HepG2 (cell line): ENCODE measurements around the gene HTR7. TPM values are rescaled to one million over a fixed set of nuclear protein-coding genes. Genes with fewer than 3 reads are reported as not detected.

ENCODE experiments used
- ATAC-seq: fragments of 200-7000 bp; cut with Tn5 transposase; 3 replicates; pipeline ENCODE4 v1.9.1; 2020; ENCODE audit warnings: mild to moderate bottlenecking, moderate library complexity
- BruUV-seq: library from RNA; stranded (reverse); fragments of 400-500 nt; replicated peaks from 2 replicates; lab custom pipeline; 2021; lab: Mats Ljungman, UMichigan
- CTCF ChIA-PET: fragments of 300-600 bp; formaldehyde crosslinking; extraction: SDS; loops from one replicate; lab custom pipeline; 2021; ENCODE audit warnings: low total read pairs, inconsistent platforms, low intra/inter-chr PET ratio; lab: Yijun Ruan, JAX
- POLR2A ChIA-PET: fragments of 350-600 bp; sonication (Branson Sonifier 250); formaldehyde crosslinking; loops from one replicate; lab custom pipeline; 2020; ENCODE audit warnings: antibody characterized with exemption, inconsistent platforms; lab: Yijun Ruan, JAX
- DNase-seq: peaks from one replicate; pipeline ENCODE4 v3.0.0-alpha.2; 2015; ENCODE audit warnings: low spot score
- FAIRE-seq: peaks from 3 replicates; lab custom pipeline; 2011; peaks lifted over from hg19 to GRCh38; lab: Jason Lieb, UNC
- H2AFZ ChIP-seq: one replicate; pipeline ENCODE4 v1.6.1; 2011; ENCODE audit warnings: low read length, inconsistent platforms
- H3K27ac ChIP-seq: fragments of 300-600 bp; 3 replicates; pipeline ENCODE4 v1.8.0; 2011; ENCODE audit warnings: mixed run types, mild to moderate bottlenecking, mixed read lengths, low read length, inconsistent platforms; ENCODE audit not compliant: insufficient read depth; ENCODE audit errors: extremely low read length
- H3K27me3 ChIP-seq, 2 experiments: fragments of 200-600 bp in 1 of 2; 2 replicates in 1 of 2; 3 replicates in 1 of 2; pipeline versions ENCODE4 v1.6.0 to v1.8.0; 2011; ENCODE audit warnings: low read length in 2 of 2, mild to moderate bottlenecking in 2 of 2, moderate library complexity in 2 of 2, inconsistent platforms in 1 of 2; ENCODE audit not compliant: insufficient read depth in 2 of 2, control insufficient read depth in 1 of 2
- H3K36me3 ChIP-seq, 2 experiments: fragments of 200-600 bp in 1 of 2; replicated peaks in 1 of 2; 2 replicates in 1 of 2; 3 replicates in 1 of 2; pipeline versions ENCODE4 v1.5.1 to v1.8.0; 2011; ENCODE audit warnings: low read length in 2 of 2, inconsistent platforms in 1 of 2; ENCODE audit not compliant: insufficient read depth in 2 of 2, control insufficient read depth in 1 of 2
- H3K4me1 ChIP-seq: 2 replicates; pipeline ENCODE4 v1.5.1; 2012; ENCODE audit warnings: low read length, inconsistent platforms; ENCODE audit not compliant: insufficient read depth
- H3K4me2 ChIP-seq: 2 replicates; pipeline ENCODE4 v1.6.0; 2011; ENCODE audit warnings: low read depth, low read length, inconsistent platforms
- H3K4me3 ChIP-seq, 3 experiments: fragments of 200-600 bp in 1 of 3; sonication (generic), shearing (Covaris generic) in 1 of 3; replicated peaks in 1 of 3; 2 replicates each; pipeline ENCODE4 v1.5.1; 2011 to 2016; ENCODE audit warnings: low read length in 3 of 3, inconsistent platforms in 2 of 3, low read depth in 2 of 3, mild to moderate bottlenecking in 2 of 3, control low read depth in 1 of 3, mixed read lengths in 1 of 3; ENCODE audit not compliant: insufficient read depth in 1 of 3
- H3K79me2 ChIP-seq: one replicate; pipeline ENCODE4 v1.6.1; 2011; ENCODE audit warnings: low read length, inconsistent platforms; ENCODE audit not compliant: insufficient read depth
- H3K9ac ChIP-seq: 2 replicates; pipeline ENCODE4 v1.6.0; 2011; ENCODE audit warnings: mild to moderate bottlenecking, low read depth, low read length, inconsistent platforms; ENCODE audit not compliant: insufficient read depth
- H3K9me3 ChIP-seq: 2 replicates; pipeline ENCODE4 v1.5.1; 2012; ENCODE audit warnings: mild to moderate bottlenecking, low read length
- H4K20me1 ChIP-seq: 2 replicates; pipeline ENCODE4 v1.6.0; 2011; ENCODE audit warnings: inconsistent platforms, mild to moderate bottlenecking, low read length, moderate library complexity; ENCODE audit not compliant: insufficient read depth
- AKNA ChIP-seq: sonication (generic); formaldehyde crosslinking; IDR thresholded peaks from 2 replicates; pipeline ENCODE4 v1.4.0; 2020; ENCODE audit warnings: missing genetic modification reagents, borderline replicate concordance
- ARID5B ChIP-seq: IDR thresholded peaks from 2 replicates; pipeline ENCODE4 v1.4.0; 2020; ENCODE audit warnings: mild to moderate bottlenecking, missing genetic modification reagents
- CREBL2 ChIP-seq: sonication (generic); formaldehyde crosslinking; IDR thresholded peaks from 2 replicates; pipeline ENCODE4 v1.8.1; 2023; ENCODE audit warnings: missing genetic modification reagents, mild to moderate bottlenecking, borderline replicate concordance
- FOXP1 ChIP-seq, 2 experiments: fragments of 450-650 bp in 1 of 2; IDR thresholded peaks; 2 replicates each; pipeline ENCODE4 v1.6.1; 2017 to 2018; ENCODE audit warnings: antibody characterized with exemption in 1 of 2
- PCBP2 ChIP-seq: fragments of 200-400 bp; formaldehyde crosslinking; optimal IDR thresholded peaks from 2 replicates; pipeline ENCODE3; 2018; ENCODE audit warnings: low read length, low read depth; ENCODE audit not compliant: poor library complexity, severe bottlenecking
- SATB2 ChIP-seq: sonication (generic); formaldehyde crosslinking; IDR thresholded peaks from 2 replicates; pipeline ENCODE4 v1.5.0; 2020; ENCODE audit warnings: missing genetic modification reagents
- TEF ChIP-seq: sonication (generic); formaldehyde crosslinking; IDR thresholded peaks from 2 replicates; pipeline ENCODE4 v1.5.0; 2020; ENCODE audit warnings: missing genetic modification reagents
- ZBTB10 ChIP-seq: sonication (generic); formaldehyde crosslinking; IDR thresholded peaks from 2 replicates; pipeline ENCODE4 v1.4.0; 2020; ENCODE audit warnings: missing genetic modification reagents, borderline replicate concordance
- ZFY ChIP-seq: sonication (generic); formaldehyde crosslinking; IDR thresholded peaks from 2 replicates; pipeline ENCODE4 v1.4.0; 2020; ENCODE audit warnings: missing genetic modification reagents
- ZNF576 ChIP-seq: sonication (generic); formaldehyde crosslinking; IDR thresholded peaks from 2 replicates; pipeline ENCODE4 v1.4.0; 2020; ENCODE audit warnings: mild to moderate bottlenecking, missing genetic modification reagents
- WGBS: methylation state at CpG from one replicate; pipeline ENCODE4 v1.1.6; 2017; ENCODE audit warnings: low lambda C conversion rate; 5-methylcytosine and 5-hydroxymethylcytosine counted together
- in situ Hi-C: cut with HindIII; loops from 2 replicates; pipeline ENCODE4 v1.10.0; 2017; ENCODE audit warnings: low pct_unique_long_range_greater_than_20kb; ENCODE audit not compliant: extremely low pct_ligation_motif_present
- intact Hi-C: fragments of 100-400 bp; cut with micrococcal nuclease; formaldehyde crosslinking; loops from one replicate; pipeline ENCODE4 v1.10.0; 2022; ENCODE audit not compliant: unreplicated experiment
- polyA plus RNA-seq, 8 experiments: library from polyadenylated mRNA; depleted of rRNA in 3 of 8; stranded (reverse) in 7 of 8; unstranded in 1 of 8; fragments of >200 nt; fragmentation: Illumina TruSeq in 4 of 8; extraction: Trizol in 4 of 8; gene quantifications; 2 replicates each; pipeline versions ENCODE4 v1.2.1 to v1.2.3, GENCODE V29; 2011 to 2016; ENCODE audit warnings: low read depth in 4 of 8, missing spikeins in 1 of 8, mixed read lengths in 1 of 8; ENCODE audit not compliant: insufficient read depth in 1 of 8
- total RNA-seq, 5 experiments: library from RNA; depleted of rRNA; stranded (reverse); fragments of >200 nt; fragmentation: Illumina TruSeq; extraction: Trizol; gene quantifications; 2 replicates each; pipeline ENCODE4 v1.2.3, GENCODE V29; 2016; ENCODE audit warnings: low read depth in 1 of 5

HTR7 gene
- total and polyA plus RNA-seq, 2 of the 13 experiments (the other 11 are each of a cell fraction or from before 2014, with no cell fraction given): 0.04 TPM; not detected in 1

GRCh38 chr10:90879062-90879461 lies 21.2 kb upstream of the HTR7 start:
- in situ Hi-C loops: loop anchor here (25.0 kb wide), 1 partner anchor 508 kb away; no protein-coding TSS in a partner anchor
- Histone ChIP-seq H3K9me3 (no peaks in the 10 kb centered on the region), H3K27me3 (no peaks in the 10 kb centered on the region), H3K4me3 (no peak overlapping the region), H3K9ac (no peak overlapping the region), H3K36me3 (peaks cover 2 to 51% of the 10 kb centered on the region in 2 experiments; a peak in 3 of 5 replicates), H3K27ac (no peak overlapping the region), H3K79me2 (peaks cover 3% of the 10 kb centered on the region), H4K20me1 (no peaks in the 10 kb centered on the region), H3K4me1 (peaks cover 6% of the 10 kb centered on the region), H2AFZ (no peak overlapping the region), H3K4me2 (no peak overlapping the region)
- DNase-seq (no peak), FAIRE-seq (no peak), ATAC-seq (no peak)
- WGBS: 97% methylated on average over 2 of the region's 2 CpGs
- BruUV-seq: no TSS peak
- ChIA-PET POLR2A (no interaction called here), CTCF (no interaction called here)
- intact Hi-C loops: loop anchor here (1.0 kb wide), 1 partner anchor 372 kb away; no protein-coding TSS in a partner anchor
- TF ChIP-seq CREBL2: no peak
- no peak for TF ChIP-seq SATB2
- TF ChIP-seq FOXP1 (IDR thresholded peaks at IDR 0.05): no peak
- TF ChIP-seq FOXP1 (CRISPR knock-in tag; IDR thresholded peaks at IDR 0.05): no peak
- no peak for TF ChIP-seq ARID5B (CRISPR knock-in tag)
- no peak for TF ChIP-seq AKNA (CRISPR knock-in tag)
- no peak for TF ChIP-seq ZNF576 (CRISPR knock-in tag)
- TF ChIP-seq PCBP2: no peak
- TF ChIP-seq ZBTB10 (CRISPR knock-in tag): no peak
- no peak for TF ChIP-seq TEF
- no peak for TF ChIP-seq ZFY
